Epithelial cell of esophagus (primary cell): Measurements from ENCODE around the gene RBM11.
"Not testable (repeated sequence)": the region's sequence is repeated elsewhere in the genome, so short reads cannot be mapped to it uniquely, and the experiment has no call there.

Experiments used
- DNase-seq: peaks from one replicate; pipeline ENCODE4 v3.0.0; 2010; ENCODE audit warnings: low read depth
- H3K4me3 ChIP-seq: 2 replicates; pipeline ENCODE4 v1.5.1; 2011; ENCODE audit warnings: mild to moderate bottlenecking, low read length, control low read depth
- TF ChIP-seq, protein P1 (sequence below): IDR thresholded peaks from 2 replicates; pipeline ENCODE4 v1.5.1; 2011; ENCODE audit warnings: low read depth, mild to moderate bottlenecking, low read length, control low read depth, inconsistent platforms; ENCODE audit not compliant: insufficient read depth; ENCODE audit errors: missing control alignments

Gene RBM11, protein sequence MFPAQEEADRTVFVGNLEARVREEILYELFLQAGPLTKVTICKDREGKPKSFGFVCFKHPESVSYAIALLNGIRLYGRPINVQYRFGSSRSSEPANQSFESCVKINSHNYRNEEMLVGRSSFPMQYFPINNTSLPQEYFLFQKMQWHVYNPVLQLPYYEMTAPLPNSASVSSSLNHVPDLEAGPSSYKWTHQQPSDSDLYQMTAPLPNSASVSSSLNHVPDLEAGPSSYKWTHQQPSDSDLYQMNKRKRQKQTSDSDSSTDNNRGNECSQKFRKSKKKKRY

DNA sequence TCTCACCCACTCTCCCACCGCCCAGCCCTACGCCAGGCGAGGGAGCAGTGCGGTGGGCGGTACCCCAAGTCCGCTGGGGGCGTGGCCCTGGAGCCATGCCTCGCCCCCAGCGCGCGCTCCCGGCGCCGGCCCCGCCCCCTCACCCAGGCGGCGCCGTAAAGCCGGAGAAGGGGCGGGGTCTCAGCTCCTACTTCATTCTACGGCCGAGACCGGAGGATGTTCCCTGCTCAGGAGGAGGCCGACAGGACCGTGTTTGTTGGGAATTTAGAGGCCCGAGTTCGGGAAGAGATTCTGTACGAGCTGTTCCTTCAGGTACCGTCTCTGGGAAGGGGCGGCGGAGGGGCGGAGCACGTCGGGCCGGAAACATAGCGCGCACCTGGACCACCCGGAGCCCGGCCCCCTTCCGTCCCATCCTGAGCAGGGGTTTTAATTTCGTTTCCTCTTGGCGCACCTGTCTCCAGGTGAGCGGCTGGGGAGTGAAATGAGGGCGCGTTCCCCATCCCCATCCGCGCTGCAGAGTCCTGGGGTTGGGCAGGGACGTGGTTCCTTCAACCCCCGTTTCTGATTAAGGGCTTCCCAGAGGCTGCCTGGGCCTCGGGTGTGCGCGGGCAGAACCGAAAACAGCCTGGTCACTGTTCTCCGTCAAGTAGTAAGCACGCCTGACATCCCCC lies at the start of gene RBM11:
TSS of gene RBM11 (plus strand) at position 187 of the 671 bp plus-strand sequence. CDS start at position 217, 30 bp downstream.
- peak within 1 kb of the TSS; percentile 60 for H3K4me3 ChIP-seq
- DNase-seq: peak; percentile 75
- TF ChIP-seq, protein P1, sequence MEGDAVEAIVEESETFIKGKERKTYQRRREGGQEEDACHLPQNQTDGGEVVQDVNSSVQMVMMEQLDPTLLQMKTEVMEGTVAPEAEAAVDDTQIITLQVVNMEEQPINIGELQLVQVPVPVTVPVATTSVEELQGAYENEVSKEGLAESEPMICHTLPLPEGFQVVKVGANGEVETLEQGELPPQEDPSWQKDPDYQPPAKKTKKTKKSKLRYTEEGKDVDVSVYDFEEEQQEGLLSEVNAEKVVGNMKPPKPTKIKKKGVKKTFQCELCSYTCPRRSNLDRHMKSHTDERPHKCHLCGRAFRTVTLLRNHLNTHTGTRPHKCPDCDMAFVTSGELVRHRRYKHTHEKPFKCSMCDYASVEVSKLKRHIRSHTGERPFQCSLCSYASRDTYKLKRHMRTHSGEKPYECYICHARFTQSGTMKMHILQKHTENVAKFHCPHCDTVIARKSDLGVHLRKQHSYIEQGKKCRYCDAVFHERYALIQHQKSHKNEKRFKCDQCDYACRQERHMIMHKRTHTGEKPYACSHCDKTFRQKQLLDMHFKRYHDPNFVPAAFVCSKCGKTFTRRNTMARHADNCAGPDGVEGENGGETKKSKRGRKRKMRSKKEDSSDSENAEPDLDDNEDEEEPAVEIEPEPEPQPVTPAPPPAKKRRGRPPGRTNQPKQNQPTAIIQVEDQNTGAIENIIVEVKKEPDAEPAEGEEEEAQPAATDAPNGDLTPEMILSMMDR: no peak

DNA sequence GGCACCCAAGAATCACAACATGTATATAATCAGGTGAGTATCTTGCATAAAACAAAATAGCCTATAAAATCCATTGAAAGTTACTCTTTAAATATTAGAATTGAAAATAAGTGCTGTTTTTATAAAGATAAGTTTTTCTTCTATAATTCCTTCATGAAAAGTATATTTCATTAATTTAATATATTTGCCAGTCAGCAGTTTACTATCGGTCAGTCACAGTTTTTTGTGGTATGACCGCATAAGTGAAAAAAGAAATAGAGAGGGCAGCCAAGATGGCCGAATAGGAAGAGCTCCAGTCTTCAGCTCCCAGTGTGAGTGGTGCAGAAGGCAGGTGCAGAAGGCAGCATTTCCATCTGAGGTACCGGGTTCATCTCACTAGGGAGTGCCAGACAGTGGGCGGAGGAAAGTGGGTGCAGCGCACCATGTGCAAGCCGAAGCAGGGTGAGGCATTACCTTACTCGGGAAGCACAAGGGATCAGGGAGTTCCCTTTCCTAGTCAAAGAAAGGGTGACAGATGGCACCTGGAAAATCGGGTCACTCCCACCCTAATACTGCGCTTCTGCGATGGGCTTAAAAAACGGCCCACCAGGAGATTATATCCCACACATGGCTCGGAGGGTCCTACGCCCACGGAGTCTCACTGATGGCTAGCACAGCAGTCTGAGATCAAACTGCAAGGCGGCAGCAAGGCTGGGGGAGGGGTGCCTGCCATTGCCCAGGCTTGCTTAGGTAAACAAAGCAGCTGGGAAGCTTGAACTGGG lies 49.3 kb upstream of the RBM11 start:
- not testable (repeated sequence) for H3K4me3 ChIP-seq, DNase-seq

DNA sequence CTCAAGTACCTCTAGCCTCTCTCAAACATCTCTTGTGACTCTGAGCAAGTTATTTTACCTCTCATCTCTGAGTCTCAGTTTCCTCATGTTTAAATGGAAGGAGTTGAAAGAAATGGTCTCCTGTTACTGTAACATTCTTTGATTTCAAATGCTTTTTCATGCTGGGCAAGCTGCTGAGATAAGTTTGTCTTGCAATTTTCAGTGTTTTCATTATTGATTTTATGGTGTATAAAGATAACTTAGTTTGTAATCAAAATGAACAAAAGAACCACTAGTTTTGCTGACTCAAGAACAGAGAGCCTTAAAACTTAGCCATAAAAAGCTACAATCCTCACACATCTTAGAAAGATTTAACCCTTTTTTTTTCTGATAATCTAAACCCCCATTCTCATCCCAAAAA lies 9.7 kb upstream of the RBM11 start:
- TF ChIP-seq, protein P1: no peak
- no peak for DNase-seq
- no peak overlapping the region for H3K4me3 ChIP-seq

DNA sequence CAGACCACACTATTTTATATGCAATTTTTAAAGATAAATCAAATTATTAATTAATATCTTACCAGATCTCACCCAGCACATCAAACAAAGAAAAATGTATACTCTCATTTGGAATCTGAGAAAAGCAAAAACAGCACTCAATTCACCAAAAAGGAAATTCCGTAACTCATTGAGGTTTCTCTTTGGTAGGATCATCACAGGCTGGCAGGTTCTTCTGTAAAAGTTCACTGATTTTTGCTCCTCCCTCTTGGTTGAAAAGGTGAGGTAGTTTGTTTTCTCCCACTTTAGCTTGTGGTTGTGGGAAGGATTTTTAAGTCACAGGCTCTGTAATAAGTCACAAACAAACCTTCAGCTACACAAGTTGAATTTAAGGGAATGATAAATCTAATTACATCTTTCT lies 5.2 kb upstream of the RBM11 start, which contains the start of gene LIPI:
TSS of gene LIPI (minus strand) at position 218 of the 400 bp plus-strand sequence. CDS start at position 108, 110 bp downstream.
- TF ChIP-seq, protein P1: no peak
- no peak within 1 kb of the TSS for H3K4me3 ChIP-seq
- DNase-seq: no peak

DNA sequence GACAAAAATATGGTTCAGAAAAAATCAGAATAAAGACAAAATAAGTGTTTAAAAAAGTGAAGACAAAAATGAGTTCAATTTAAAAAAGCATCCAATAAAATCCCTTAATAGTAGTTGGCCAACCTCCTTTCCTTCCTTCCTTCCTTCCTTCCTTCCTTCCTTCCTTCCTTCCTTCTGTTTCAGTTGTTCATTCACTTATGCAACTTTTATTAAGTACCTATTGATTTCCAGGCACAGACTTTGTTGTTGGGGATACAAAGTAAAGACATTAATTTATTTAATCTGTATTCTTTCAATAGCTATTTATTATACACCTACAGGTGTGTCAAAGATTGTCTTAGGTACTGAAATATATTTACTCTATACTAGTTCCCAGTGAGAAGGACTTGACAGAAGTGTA lies 2.8 kb upstream of the RBM11 start:
- H3K4me3 ChIP-seq: no peak overlapping the region
- DNase-seq: no peak
- TF ChIP-seq, protein P1: no peak

DNA sequence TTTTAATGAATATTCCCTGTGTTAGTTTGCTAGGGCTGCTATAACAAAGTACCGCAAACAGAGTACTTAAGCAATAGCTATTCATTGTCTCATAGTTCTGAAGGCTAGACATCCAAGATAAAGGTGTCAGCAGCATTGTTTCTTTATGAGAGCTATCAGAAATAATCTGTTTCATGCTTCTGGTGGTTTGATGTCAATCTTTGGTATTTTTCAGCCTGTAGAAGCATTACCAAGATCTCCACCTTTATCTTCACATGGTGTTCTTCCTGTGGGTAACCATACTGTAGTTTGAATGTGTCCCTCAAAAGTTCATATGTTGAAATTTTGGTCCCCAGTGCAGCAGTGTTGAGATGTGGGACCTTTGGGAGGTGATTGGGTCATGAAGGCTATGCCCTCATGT lies 7.4 kb downstream of the RBM11 start:
- no peak for DNase-seq
- no peak overlapping the region for H3K4me3 ChIP-seq
- TF ChIP-seq, protein P1: no peak

DNA sequence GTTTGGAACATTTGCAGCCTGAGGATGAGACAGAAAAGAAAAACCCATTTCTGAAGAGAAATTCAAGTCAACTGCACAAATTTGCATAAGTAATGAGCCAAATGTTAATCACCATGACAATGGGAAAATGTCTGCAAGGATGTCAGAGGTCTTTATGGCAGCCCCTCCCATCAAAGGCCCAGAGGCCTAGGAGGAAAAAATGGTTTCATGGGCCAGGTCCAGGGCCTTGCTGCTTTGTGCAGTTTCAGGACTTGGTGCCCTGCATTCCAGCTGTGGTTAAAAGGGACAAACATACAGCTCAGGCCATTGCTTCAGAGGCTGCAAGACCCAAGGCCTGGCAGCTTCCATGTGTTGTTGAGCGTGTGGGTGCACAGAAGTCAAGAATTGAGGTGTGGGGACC lies 13.4 kb downstream of the RBM11 start:
- TF ChIP-seq, protein P1: no peak
- DNase-seq: no peak
- no peak overlapping the region for H3K4me3 ChIP-seq
